IMR-90 (cell line): ENCODE data around the gene DOCK7. TPM values are rescaled to one million over a fixed set of nuclear protein-coding genes. Genes with fewer than 3 reads are reported as not detected.
A peak's percentile ranks its signal among the peaks of the same experiment; 100 is the strongest.

Experiments
- ATAC-seq: fragments of 200-7000 bp; cut with Tn5 transposase; 2 replicates; pipeline ENCODE4 v1.9.1; 2020; ENCODE audit warnings: low read depth, mild to moderate bottlenecking, moderate library complexity
- BruUV-seq: library from RNA; stranded (reverse); fragments of 400-500 nt; replicated peaks from 2 replicates; lab custom pipeline; 2021; lab: Mats Ljungman, UMichigan
- CTCF ChIA-PET: fragments of 300-600 bp; formaldehyde crosslinking; extraction: SDS; loops from one replicate; lab custom pipeline; 2021; ENCODE audit warnings: antibody characterized with exemption; lab: Yijun Ruan, JAX
- POLR2A ChIA-PET: fragments of 300-600 bp; sonication (Branson Sonifier 250); formaldehyde crosslinking; loops from one replicate; lab custom pipeline; 2022; ENCODE audit warnings: antibody characterized with exemption; ENCODE audit not compliant: unreplicated experiment; lab: Charles Lee
- DNase-seq: peaks from one replicate; pipeline ENCODE4 v3.0.0; 2013
- H2AFZ ChIP-seq: replicated peaks from 2 replicates; pipeline ENCODE3; 2013; ENCODE audit warnings: low read length, mild to moderate bottlenecking; ENCODE audit not compliant: poor library complexity
- H2AK5ac ChIP-seq: 2 replicates; pipeline ENCODE4 v1.6.1; 2013; ENCODE audit warnings: low read depth, low read length, inconsistent platforms
- H2AK9ac ChIP-seq: replicated peaks from 2 replicates; pipeline ENCODE3; 2013; ENCODE audit warnings: mild to moderate bottlenecking, low read depth, low read length, moderate library complexity; ENCODE audit not compliant: poor library complexity
- H2BK120ac ChIP-seq: 2 replicates; pipeline ENCODE4 v1.6.1; 2013; ENCODE audit warnings: low read depth, low read length, inconsistent platforms
- H2BK15ac ChIP-seq: 3 replicates; pipeline ENCODE4 v1.6.1; 2013; ENCODE audit warnings: low read depth, low read length, inconsistent platforms
- H2BK20ac ChIP-seq: 2 replicates; pipeline ENCODE4 v1.6.1; 2013; ENCODE audit warnings: low read depth, mild to moderate bottlenecking, inconsistent platforms, low read length, moderate library complexity
- H2BK5ac ChIP-seq: 2 replicates; pipeline ENCODE4 v1.6.1; 2013; ENCODE audit warnings: mild to moderate bottlenecking, low read depth, low read length, inconsistent platforms; ENCODE audit not compliant: poor library complexity, severe bottlenecking
- H3K14ac ChIP-seq: replicated peaks from 2 replicates; pipeline ENCODE4 v1.6.1; 2013; ENCODE audit warnings: low read depth, low read length, inconsistent platforms
- H3K18ac ChIP-seq: 2 replicates; pipeline ENCODE4 v1.6.1; 2013; ENCODE audit warnings: low read depth, low read length, control low read depth
- H3K23ac ChIP-seq: 2 replicates; pipeline ENCODE4 v1.6.1; 2013; ENCODE audit warnings: low read depth, low read length, inconsistent platforms
- H3K27ac ChIP-seq: 2 replicates; pipeline ENCODE4 v1.5.1; 2013; ENCODE audit warnings: mild to moderate bottlenecking, control low read depth, low read length; ENCODE audit not compliant: insufficient read depth
- H3K27me3 ChIP-seq: 2 replicates; pipeline ENCODE4 v1.6.1; 2013; ENCODE audit warnings: low read length; ENCODE audit not compliant: control insufficient read depth, insufficient read depth
- H3K36me3 ChIP-seq: 2 replicates; pipeline ENCODE4 v1.6.1; 2013; ENCODE audit warnings: low read length, mixed read lengths; ENCODE audit not compliant: control insufficient read depth, insufficient read depth
- H3K4ac ChIP-seq: 2 replicates; pipeline ENCODE4 v1.6.1; 2013; ENCODE audit warnings: low read depth, low read length, inconsistent platforms
- H3K4me1 ChIP-seq: 2 replicates; pipeline ENCODE4 v1.6.1; 2013; ENCODE audit warnings: low read length, mixed read lengths; ENCODE audit not compliant: control insufficient read depth, insufficient read depth
- H3K4me2 ChIP-seq: 2 replicates; pipeline ENCODE4 v1.6.1; 2013; ENCODE audit warnings: low read depth, mild to moderate bottlenecking, control low read depth, low read length, moderate library complexity
- H3K4me3 ChIP-seq: 2 replicates; pipeline ENCODE4 v1.5.1; 2013; ENCODE audit warnings: low read depth, mild to moderate bottlenecking, control low read depth, low read length, moderate library complexity; ENCODE audit not compliant: insufficient read depth
- H3K56ac ChIP-seq: 2 replicates; pipeline ENCODE4 v1.6.1; 2013; ENCODE audit warnings: low read length, inconsistent platforms; ENCODE audit not compliant: insufficient read depth; ENCODE audit errors: extremely low read depth
- H3K79me1 ChIP-seq, 2 experiments: 2 replicates each; pipeline ENCODE4 v1.6.1; 2013; ENCODE audit warnings: low read length in 2 of 2, inconsistent platforms in 1 of 2, low read depth in 1 of 2
- H3K9ac ChIP-seq: 2 replicates; pipeline ENCODE4 v1.6.1; 2013; ENCODE audit warnings: low read depth, low read length, control low read depth
- H3K9me1 ChIP-seq: 2 replicates; pipeline ENCODE4 v1.6.1; 2013; ENCODE audit warnings: low read length, inconsistent platforms; ENCODE audit not compliant: insufficient read depth
- H3K9me3 ChIP-seq: 2 replicates; pipeline ENCODE4 v1.6.1; 2013; ENCODE audit warnings: low read length; ENCODE audit not compliant: control insufficient read depth, insufficient read depth
- H4K20me1 ChIP-seq: 2 replicates; pipeline ENCODE4 v1.6.1; 2013; ENCODE audit warnings: low read length, inconsistent platforms; ENCODE audit not compliant: insufficient read depth
- H4K5ac ChIP-seq: 2 replicates; pipeline ENCODE4 v1.6.1; 2013; ENCODE audit warnings: mild to moderate bottlenecking, low read depth, low read length, control low read depth
- H4K8ac ChIP-seq, 2 experiments: 2 replicates each; pipeline ENCODE4 v1.6.1; 2013; ENCODE audit warnings: low read depth in 2 of 2, low read length in 2 of 2, control low read depth in 1 of 2, inconsistent platforms in 1 of 2
- H4K91ac ChIP-seq: 2 replicates; pipeline ENCODE4 v1.6.1; 2013; ENCODE audit warnings: low read depth, low read length, inconsistent platforms; ENCODE audit not compliant: insufficient read depth
- BHLHE40 ChIP-seq: fragments of 150-350 bp; IDR thresholded peaks from 2 replicates; pipeline ENCODE4 v1.6.1; 2016; ENCODE audit warnings: mild to moderate bottlenecking, low read depth, low read length
- CEBPB ChIP-seq: IDR thresholded peaks from 2 replicates; pipeline ENCODE4 v1.6.1; 2012; ENCODE audit warnings: low read depth, low read length, improper control_type of control experiment
- CHD1 ChIP-seq: IDR thresholded peaks from 2 replicates; pipeline ENCODE4 v1.6.1; 2012; ENCODE audit warnings: low read depth, low read length, improper control_type of control experiment
- CTCF ChIP-seq: conservative IDR thresholded peaks from 2 replicates; pipeline ENCODE4 v1.5.1; 2012; ENCODE audit warnings: mild to moderate bottlenecking, low read depth, low read length, improper control_type of control experiment
- ELK1 ChIP-seq: fragments of 150-350 bp; IDR thresholded peaks from 2 replicates; pipeline ENCODE4 v1.6.1; 2016; ENCODE audit warnings: low read depth, mild to moderate bottlenecking, low read length, moderate library complexity, borderline replicate concordance
- FOS ChIP-seq: fragments of 150-350 bp; IDR thresholded peaks from 2 replicates; pipeline ENCODE4 v1.6.1; 2016; ENCODE audit warnings: low read depth, low read length
- MAFK ChIP-seq: IDR thresholded peaks from 2 replicates; pipeline ENCODE4 v1.6.1; 2012; ENCODE audit warnings: low read depth, low read length, improper control_type of control experiment
- MAZ ChIP-seq: IDR thresholded peaks from 2 replicates; pipeline ENCODE4 v1.6.1; 2012; ENCODE audit warnings: low read depth, mild to moderate bottlenecking, low read length, improper control_type of control experiment, moderate library complexity, borderline replicate concordance
- MXI1 ChIP-seq: IDR thresholded peaks from 2 replicates; pipeline ENCODE4 v1.6.1; 2012; ENCODE audit warnings: low read depth, mild to moderate bottlenecking, low read length, moderate library complexity, borderline replicate concordance
- NFE2L2 ChIP-seq: fragments of 150-350 bp; IDR thresholded peaks from 2 replicates; pipeline ENCODE4 v1.6.1; 2016; ENCODE audit warnings: low read depth, mild to moderate bottlenecking, low read length
- POLR2A ChIP-seq: IDR thresholded peaks from 2 replicates; pipeline ENCODE4 v1.6.1; 2012; ENCODE audit warnings: mild to moderate bottlenecking, low read depth, low read length
- RAD21 ChIP-seq: IDR thresholded peaks from 2 replicates; pipeline ENCODE4 v1.6.1; 2012; ENCODE audit warnings: low read length, improper control_type of control experiment
- RCOR1 ChIP-seq: IDR thresholded peaks from 2 replicates; pipeline ENCODE4 v1.6.1; 2012; ENCODE audit warnings: mild to moderate bottlenecking, low read length, improper control_type of control experiment; ENCODE audit not compliant: insufficient replicate concordance
- RFX5 ChIP-seq: IDR thresholded peaks from 2 replicates; pipeline ENCODE4 v1.8.0; 2012; ENCODE audit warnings: low read depth, mild to moderate bottlenecking, low read length, moderate library complexity
- SMC3 ChIP-seq: fragments of 150-350 bp; IDR thresholded peaks from 2 replicates; pipeline ENCODE4 v1.6.1; 2016; ENCODE audit warnings: low read depth, mild to moderate bottlenecking, antibody characterized with exemption, low read length, moderate library complexity
- USF2 ChIP-seq: fragments of 150-350 bp; IDR thresholded peaks from 2 replicates; pipeline ENCODE4 v1.6.1; 2017; ENCODE audit warnings: mild to moderate bottlenecking, antibody characterized with exemption, low read length, low read depth
- WGBS, 2 experiments: methylation state at CpG; one replicate each; pipeline versions ENCODE4 v1.1.5 to v1.1.7; 2013; ENCODE audit warnings: missing lambda C conversion rate in 2 of 2; ENCODE audit not compliant: insufficient read length in 1 of 2; ENCODE audit errors: extremely low coverage in 2 of 2; 5-methylcytosine and 5-hydroxymethylcytosine counted together
- dilution Hi-C: fragments of 300-500 bp; cut with HindIII; formaldehyde crosslinking; loops from one replicate; pipeline ENCODE4 v1.14.3; 2018; ENCODE audit warnings: low sequenced_read_pairs; ENCODE audit not compliant: unreplicated experiment
- in situ Hi-C: fragments of 300-500 bp; cut with MboI; formaldehyde crosslinking; loops from 3 replicates; pipeline ENCODE4 v1.14.3; 2019; ENCODE audit warnings: low sequenced_read_pairs, inconsistent platforms, mixed read lengths
- intact Hi-C: fragments of 100-400 bp; cut with micrococcal nuclease; formaldehyde crosslinking; loops from 2 replicates; pipeline ENCODE4 v1.10.0; 2022
- polyA plus RNA-seq, 3 experiments: library from polyadenylated mRNA; depleted of rRNA; stranded (reverse); fragments of >200 nt; gene quantifications; 2 replicates each; pipeline ENCODE4 v1.2.3, GENCODE V29; 2012; ENCODE audit warnings: low replicate concordance in 1 of 3
- total RNA-seq: library from RNA; depleted of rRNA; stranded (reverse); fragments of >200 nt; gene quantifications from 2 replicates; pipeline ENCODE4 v1.2.3, GENCODE V29; 2012

DOCK7 gene
- total and polyA plus RNA-seq, 2 of the 4 experiments (the other 2 are of a cell fraction) = 38.0 to 97.7 TPM

DNA sequence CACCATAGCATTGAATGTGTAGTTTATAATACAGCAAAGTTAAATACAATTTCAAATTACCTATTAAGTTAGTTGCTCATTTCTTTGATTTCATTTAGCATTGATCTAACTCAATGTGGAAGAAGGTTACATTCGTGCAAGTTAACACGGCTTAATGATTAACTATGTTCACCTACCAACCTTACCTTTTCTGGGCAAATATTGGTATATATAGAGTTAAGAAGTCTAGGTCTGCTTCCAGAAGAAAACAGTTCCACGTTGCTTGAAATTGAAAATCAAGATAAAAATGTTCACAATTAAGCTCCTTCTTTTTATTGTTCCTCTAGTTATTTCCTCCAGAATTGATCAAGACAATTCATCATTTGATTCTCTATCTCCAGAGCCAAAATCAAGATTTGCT, 90.9 kb downstream of the DOCK7 start, which contains the start of gene ANGPTL3:
TSS of gene ANGPTL3 (plus strand) at position 240 of the 400 bp plus-strand sequence. CDS start at position 287, 47 bp downstream.
- no CpG with 5 or more reads among the region's 3 CpGs for WGBS, 2 experiments
- no peak for DNase-seq
- Histone ChIP-seq H3K23ac (no peak within 1 kb of the TSS), H2BK5ac (peak within 1 kb of the TSS; percentile 76), H3K14ac (no peak within 1 kb of the TSS), H3K27me3 (no peaks in the 10 kb centered on the region), H2AK9ac (no peak within 1 kb of the TSS), H3K18ac (peak within 1 kb of the TSS; percentile 52; the same call in 1 of the 2 replicates), H2BK20ac (0 out of 2 replicates have a peak within 1 kb of the TSS, but pooled peaks have one; percentile 26), H3K4me1 (peaks cover 5% of the 10 kb centered on the region; the same call in 1 of the 2 replicates), H3K56ac (no peak within 1 kb of the TSS), H3K79me1 (peaks cover 16 to 25% of the 10 kb centered on the region in 2 experiments), H2AFZ (no peak within 1 kb of the TSS), H4K20me1 (no peaks in the 10 kb centered on the region), H3K4ac (no peak within 1 kb of the TSS), H2BK15ac (no peak within 1 kb of the TSS), H2AK5ac (no peak within 1 kb of the TSS), H4K91ac (no peak within 1 kb of the TSS), H3K27ac (no peak within 1 kb of the TSS), H4K5ac (peak within 1 kb of the TSS; percentile 29; the same call in 1 of the 2 replicates), H2BK120ac (no peak within 1 kb of the TSS), H3K4me2 (no peak within 1 kb of the TSS), H3K9me1 (0 out of 2 replicates have a peak, but pooled peaks cover 2% of the 10 kb centered on the region), H3K36me3 (0 out of 2 replicates have a peak, but pooled peaks cover 2% of the 10 kb centered on the region), H3K4me3 (no peak within 1 kb of the TSS), H4K8ac (peak within 1 kb of the TSS in 1 of 2 experiments; percentile 34; a peak in 1 of 4 replicates), H3K9me3 (no peaks in the 10 kb centered on the region), H3K9ac (no peak within 1 kb of the TSS)
- CTCF ChIA-PET = no interaction called here
- no TSS peak for BruUV-seq
- in situ Hi-C loops (no loop called here), dilution Hi-C loops (no loop called here), intact Hi-C loops (no loop called here)
- no peak for ATAC-seq
- TF ChIP-seq CEBPB = no peak
- TF ChIP-seq RFX5 = no peak
- TF ChIP-seq RAD21 = no peak
- TF ChIP-seq MAZ = no peak
- TF ChIP-seq POLR2A = no peak
- TF ChIP-seq CTCF = no peak
- no peak for TF ChIP-seq ELK1
- no peak for TF ChIP-seq FOS
- no peak for TF ChIP-seq MAFK
- TF ChIP-seq MXI1 = no peak
- TF ChIP-seq USF2 = no peak
- TF ChIP-seq BHLHE40 = no peak
- TF ChIP-seq NFE2L2 = no peak
- no peak for TF ChIP-seq RCOR1
- no peak for TF ChIP-seq CHD1
- TF ChIP-seq SMC3 = no peak
- POLR2A ChIA-PET = no interaction called here
